Brain pericyte (primary cell): Measurements from ENCODE around the gene SPATA31D1.

ENCODE experiments used
- DNase-seq: peaks from one replicate; pipeline ENCODE4 v3.0.0-alpha.2; 2012; ENCODE audit warnings: low read depth, low spot score

Gene SPATA31D1

DNA sequence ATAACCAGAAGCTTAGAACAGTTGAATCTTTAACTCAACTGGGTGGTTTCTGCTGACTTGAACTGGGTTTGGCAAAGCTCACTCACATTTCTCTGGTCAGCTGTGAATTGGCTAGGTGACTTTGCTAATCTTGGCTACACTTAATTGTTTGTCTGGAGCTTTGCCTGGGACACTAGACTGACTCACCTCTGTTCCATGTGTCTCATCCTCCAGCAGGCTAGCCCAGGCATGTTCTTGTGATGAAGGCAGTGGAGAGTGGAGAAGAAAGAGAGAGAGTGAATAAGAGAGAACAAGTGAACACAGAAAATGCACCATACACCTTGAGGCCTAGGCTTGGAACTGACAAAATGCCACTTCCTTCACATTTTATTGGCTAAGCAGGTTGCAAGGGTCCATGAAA is 32.6 kb downstream of the SPATA31D1 start:
- no peak for DNase-seq

- DNase-seq, result no peak
These were observed 33.5 kb downstream of the SPATA31D1 start for GRCh38 chr9:82022121-82022520.

GRCh38 chr9:82024908-82025307 is 36.3 kb downstream of the SPATA31D1 start:
- no peak for DNase-seq

- DNase-seq, result no peak
These were observed 43.1 kb downstream of the SPATA31D1 start for GRCh38 chr9:82031538-82032280.

- DNase-seq, result no peak
These were observed 46.6 kb downstream of the SPATA31D1 start for GRCh38 chr9:82034956-82035731.

GRCh38 chr9:82036086-82036485 is 47.5 kb downstream of the SPATA31D1 start:
- no peak for DNase-seq

DNA sequence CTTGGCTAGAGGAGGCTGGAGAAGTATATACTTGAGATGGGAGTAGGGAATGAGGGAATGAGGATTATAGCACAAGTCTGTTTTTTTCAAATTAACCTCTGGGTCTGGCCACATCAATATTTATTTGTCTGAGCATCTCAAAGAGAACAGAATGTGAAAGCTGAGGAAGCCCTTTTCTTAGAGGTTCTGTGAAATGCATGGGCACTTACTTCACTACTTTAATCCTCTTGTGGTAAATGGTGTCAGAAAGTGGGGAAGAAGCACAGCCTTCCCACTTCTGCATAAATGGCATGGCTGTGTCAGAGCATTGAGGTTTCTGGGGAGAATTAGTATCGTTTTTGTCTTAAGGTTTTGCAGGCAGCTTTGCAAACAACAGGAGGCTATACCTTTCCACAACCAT is 48.6 kb downstream of the SPATA31D1 start:
- no peak for DNase-seq

- no peak for DNase-seq
These were observed 50.3 kb downstream of the SPATA31D1 start for GRCh38 chr9:82038897-82039296.
